ENCODE measurements around the gene GLMP. TPM values are rescaled to one million over a fixed set of nuclear protein-coding genes. Genes with fewer than 3 reads are reported as not detected.

Gene GLMP
- total RNA-seq (ENCODE audit: low replicate concordance) = 50.2 and 68.2 TPM in 2 replicates

GRCh38 chr1:156295391-156295947 lies at the start of gene GLMP:
GLMP (minus strand) TSS chr1:156295679; CDS start chr1:156295645, 34 bp downstream.

GRCh38 chr1:156338180-156338976 lies 42.9 kb upstream of the GLMP start, which contains the start of the genes CCT3 and TSACC:
CCT3 (minus strand) TSS chr1:156338292; CDS start chr1:156338184, 108 bp downstream.
TSACC (plus strand) TSS chr1:156338526; CDS start chr1:156339758, 1,232 bp downstream.

GRCh38 chr1:156298852-156299357 lies 3.4 kb upstream of the GLMP start, which contains the start of gene VHLL:
VHLL (minus strand) TSS chr1:156299307; CDS start chr1:156299189, 118 bp downstream.

GRCh38 chr1:156284112-156284511 lies 11.4 kb downstream of the GLMP start, which contains the start of gene TMEM79:
TMEM79 (plus strand) TSS chr1:156284325; CDS start chr1:156285227, 902 bp downstream.

DNA sequence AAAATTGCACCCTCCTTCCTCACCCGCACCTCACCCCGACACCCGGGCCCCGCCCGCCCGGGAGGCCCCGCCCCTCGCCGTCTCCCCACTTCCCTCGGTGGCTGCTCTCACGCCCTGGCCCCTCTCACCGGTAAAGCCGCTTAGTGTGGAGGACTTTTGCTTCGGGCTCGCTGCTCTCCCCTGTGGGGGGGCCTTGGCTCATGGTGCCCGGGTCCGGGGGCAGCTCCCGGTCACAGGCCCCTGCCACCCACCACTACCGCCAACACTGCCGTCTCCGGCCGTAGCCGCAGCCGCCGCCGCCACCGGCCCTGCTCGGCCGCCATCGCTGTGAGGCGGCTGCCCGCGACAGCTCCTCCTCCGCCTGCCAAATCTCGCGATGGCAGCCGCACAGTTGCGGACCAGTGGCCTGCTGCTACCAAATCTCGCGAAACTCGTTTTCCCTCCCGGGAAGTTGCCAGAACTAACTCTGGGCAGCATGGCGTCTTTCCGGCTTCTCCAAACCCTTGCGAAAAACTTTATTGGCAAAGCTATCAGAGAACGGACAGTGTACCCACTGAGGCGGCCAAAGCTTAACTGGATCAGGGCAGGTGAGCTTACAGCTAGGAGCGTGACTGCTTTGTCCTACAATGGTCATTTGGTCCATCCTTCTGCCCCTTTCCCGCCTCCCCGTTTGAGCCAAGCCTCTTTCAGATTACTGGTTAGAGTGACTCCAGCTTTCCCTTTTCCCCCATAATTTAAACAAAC lies 12.8 kb downstream of the GLMP start, which contains the start of gene SMG5:
Gene SMG5, minus strand, starts transcription at position 347 of the 744 bp plus-strand sequence. Its CDS starts 145 bp downstream, at position 202.

GRCh38 chr1:156247460-156248322 lies 47.8 kb downstream of the GLMP start, which contains the start of gene PAQR6:
PAQR6 (minus strand) TSS chr1:156248056; CDS start chr1:156246731, 1,325 bp downstream.

Other genes starting within 250 kb of the GLMP start
- gene UBQLN4, start 241.9 kb downstream of the GLMP start, total RNA-seq (ENCODE audit: low replicate concordance) = 4.1 and 14.1 TPM in 2 replicates
- 61.1 and 81.5 TPM in 2 replicates for gene LAMTOR2, start 240.9 kb downstream of the GLMP start, total RNA-seq (ENCODE audit: low replicate concordance)
- gene RAB25, start 234.5 kb downstream of the GLMP start, total RNA-seq (ENCODE audit: low replicate concordance) = not detected in 2 replicates
- 0.47 and 4.7 TPM in 2 replicates for gene MEX3A, start 213.2 kb downstream of the GLMP start, total RNA-seq (ENCODE audit: low replicate concordance)
- 928 and 1,753 TPM in 2 replicates for gene LMNA, start 181.0 kb downstream of the GLMP start, total RNA-seq (ENCODE audit: low replicate concordance)
- 1.2 and 1.3 TPM in 2 replicates for gene SEMA4A, start 142.1 kb downstream of the GLMP start, total RNA-seq (ENCODE audit: low replicate concordance)
- 4.1 and 6.8 TPM in 2 replicates for gene SLC25A44, start 101.6 kb downstream of the GLMP start, total RNA-seq (ENCODE audit: low replicate concordance)
- gene PMF1, start 82.7 kb downstream of the GLMP start, total RNA-seq (ENCODE audit: low replicate concordance) = 16.0 and 31.4 TPM in 2 replicates
- 0.23 TPM in 1 of 2 replicates, not detected in the other for gene BGLAP, start 53.5 kb downstream of the GLMP start, total RNA-seq (ENCODE audit: low replicate concordance)
- 0.12 and 0.23 TPM in 2 replicates for gene PAQR6, start 47.6 kb downstream of the GLMP start, total RNA-seq (ENCODE audit: low replicate concordance)
- 28.3 and 35.6 TPM in 2 replicates for gene SMG5, start 12.9 kb downstream of the GLMP start, total RNA-seq (ENCODE audit: low replicate concordance)
- gene TMEM79, start 11.4 kb downstream of the GLMP start, total RNA-seq (ENCODE audit: low replicate concordance) = 1.4 and 1.9 TPM in 2 replicates
- 0.23 TPM in 2 replicates for gene VHLL, start 3.6 kb upstream of the GLMP start, total RNA-seq (ENCODE audit: low replicate concordance)
- 423 and 456 TPM in 2 replicates for gene CCT3, start 42.6 kb upstream of the GLMP start, total RNA-seq (ENCODE audit: low replicate concordance)
- gene TSACC, start 42.8 kb upstream of the GLMP start, total RNA-seq (ENCODE audit: low replicate concordance) = not detected in 2 replicates
- not detected in 2 replicates for gene RHBG, start 73.5 kb upstream of the GLMP start, total RNA-seq (ENCODE audit: low replicate concordance)
- 4.1 and 4.3 TPM in 2 replicates for gene MEF2D, start 205.1 kb upstream of the GLMP start, total RNA-seq (ENCODE audit: low replicate concordance)

Data from smooth muscle cell of the coronary artery (primary cell).